ENCODE measurements around the gene RAD1.

The RAD1 gene

GRCh38 chr5:34916518-34916917 lies 1.2 kb upstream of the RAD1 start:
- no peak for DNase-seq (ENCODE audit: low read depth)

GRCh38 chr5:34915856-34916192 lies 520 bp upstream of the RAD1 start:
- no peak for DNase-seq (ENCODE audit: low read depth)

- no peak for DNase-seq (ENCODE audit: low read depth)
These were observed 599 bp downstream of the RAD1 start for GRCh38 chr5:34914671-34915138.

- DNase-seq (ENCODE audit: low read depth) = no peak
These were observed 2.2 kb downstream of the RAD1 start for GRCh38 chr5:34913072-34913471.

- no peak for DNase-seq (ENCODE audit: low read depth)
These were observed 9.7 kb downstream of the RAD1 start for GRCh38 chr5:34905564-34905963.

- DNase-seq (ENCODE audit: low read depth) = no peak
These were observed 12.0 kb downstream of the RAD1 start for GRCh38 chr5:34903260-34903659.

GRCh38 chr5:34900652-34901051 lies 14.7 kb downstream of the RAD1 start:
- DNase-seq (ENCODE audit: low read depth) = no peak

- DNase-seq (ENCODE audit: low read depth) = no peak
These were observed 16.2 kb downstream of the RAD1 start for GRCh38 chr5:34899066-34899465.

GRCh38 chr5:34898258-34898895 lies 16.9 kb downstream of the RAD1 start:
- peak; percentile 49 for DNase-seq (ENCODE audit: low read depth)

GRCh38 chr5:34897646-34898045 lies 17.7 kb downstream of the RAD1 start:
- no peak for DNase-seq (ENCODE audit: low read depth)

GRCh38 chr5:34895641-34896419 lies 19.5 kb downstream of the RAD1 start:
- no peak for DNase-seq (ENCODE audit: low read depth)

GRCh38 chr5:34894716-34895115 lies 20.6 kb downstream of the RAD1 start:
- DNase-seq (ENCODE audit: low read depth) = no peak

GRCh38 chr5:34892414-34892813 lies 22.9 kb downstream of the RAD1 start:
- no peak for DNase-seq (ENCODE audit: low read depth)

GRCh38 chr5:34891981-34892380 lies 23.3 kb downstream of the RAD1 start:
- DNase-seq (ENCODE audit: low read depth) = peak; percentile 81

GRCh38 chr5:34889394-34889793 lies 25.9 kb downstream of the RAD1 start:
- no peak for DNase-seq (ENCODE audit: low read depth)

GRCh38 chr5:34886392-34887119 lies 28.7 kb downstream of the RAD1 start:
- no peak for DNase-seq (ENCODE audit: low read depth)

GRCh38 chr5:34881246-34881645 lies 34.1 kb downstream of the RAD1 start:
- DNase-seq (ENCODE audit: low read depth) = no peak

GRCh38 chr5:34876275-34876674 lies 39.0 kb downstream of the RAD1 start:
- DNase-seq (ENCODE audit: low read depth) = no peak

GRCh38 chr5:34870382-34870781 lies 44.9 kb downstream of the RAD1 start:
- DNase-seq (ENCODE audit: low read depth) = no peak

GRCh38 chr5:34869256-34869655 lies 46.0 kb downstream of the RAD1 start:
- no peak for DNase-seq (ENCODE audit: low read depth)

- DNase-seq (ENCODE audit: low read depth) = no peak
These were observed 46.5 kb downstream of the RAD1 start for GRCh38 chr5:34868791-34869190.

- DNase-seq (ENCODE audit: low read depth) = no peak
These were observed 47.6 kb downstream of the RAD1 start for GRCh38 chr5:34867660-34868059.

GRCh38 chr5:34866989-34867471 lies 48.3 kb downstream of the RAD1 start:
- no peak for DNase-seq (ENCODE audit: low read depth)

All from stromal cell of bone marrow (primary cell).